Hepatocyte (in vitro differentiated cells): ENCODE measurements around the gene CEP68. TPM values are rescaled to one million over a fixed set of nuclear protein-coding genes. Genes with fewer than 3 reads are reported as not detected.

ENCODE experiments used
- DNase-seq: peaks from one replicate; pipeline ENCODE4 v3.0.0-alpha.2; 2016; ENCODE audit warnings: low spot score
- H2AFZ ChIP-seq: fragments of 200-600 bp; sonication (generic); 2 replicates; pipeline ENCODE4 v1.6.0; 2016; ENCODE audit warnings: antibody characterized with exemption, mild to moderate bottlenecking
- H3K27ac ChIP-seq: fragments of 200-600 bp; sonication (generic); 2 replicates; pipeline ENCODE4 v1.5.1; 2016; ENCODE audit warnings: mild to moderate bottlenecking
- H3K27me3 ChIP-seq: fragments of 200-600 bp; sonication (generic); 2 replicates; pipeline ENCODE4 v1.6.1; 2016
- H3K36me3 ChIP-seq: fragments of 200-600 bp; sonication (generic); replicated peaks from 2 replicates; pipeline ENCODE4 v1.5.1; 2016; ENCODE audit warnings: low read depth; ENCODE audit not compliant: insufficient read depth
- H3K4me1 ChIP-seq: fragments of 200-600 bp; sonication (generic); 2 replicates; pipeline ENCODE4 v1.5.1; 2016; ENCODE audit warnings: mild to moderate bottlenecking, moderate library complexity; ENCODE audit not compliant: insufficient read depth
- H3K4me2 ChIP-seq: fragments of 200-600 bp; sonication (generic); 2 replicates; pipeline ENCODE4 v1.6.0; 2016
- H3K4me3 ChIP-seq: fragments of 200-600 bp; sonication (generic); 2 replicates; pipeline ENCODE4 v1.5.1; 2016; ENCODE audit warnings: mild to moderate bottlenecking
- H3K79me2 ChIP-seq: fragments of 200-600 bp; sonication (generic); 2 replicates; pipeline ENCODE4 v1.6.0; 2017; ENCODE audit warnings: mild to moderate bottlenecking
- H3K9me2 ChIP-seq: fragments of 200-600 bp; sonication (generic); replicated peaks from 2 replicates; pipeline ENCODE4 v1.6.0; 2017; ENCODE audit warnings: mild to moderate bottlenecking; ENCODE audit not compliant: insufficient read depth
- H3K9me3 ChIP-seq: fragments of 200-600 bp; sonication (generic); 2 replicates; pipeline ENCODE4 v1.5.1; 2016; ENCODE audit warnings: low read depth, mild to moderate bottlenecking
- H4K20me1 ChIP-seq: fragments of 200-600 bp; sonication (generic); 2 replicates; pipeline ENCODE4 v1.6.0; 2016; ENCODE audit warnings: mild to moderate bottlenecking; ENCODE audit not compliant: insufficient read depth, poor library complexity, severe bottlenecking
- EZH2 ChIP-seq: fragments of 200-600 bp; sonication (generic); IDR thresholded peaks from 2 replicates; pipeline ENCODE4 v1.6.1; 2016; ENCODE audit warnings: antibody characterized with exemption, mild to moderate bottlenecking, borderline replicate concordance
- EZH2phosphoT487 ChIP-seq: fragments of 200-600 bp; sonication (generic); IDR thresholded peaks from one replicate; pipeline ENCODE4 v1.6.1; 2018; ENCODE audit warnings: antibody characterized with exemption, mild to moderate bottlenecking, low read depth, moderate library complexity; ENCODE audit not compliant: unreplicated experiment, severe bottlenecking
- WGBS: methylation state at CpG from one replicate; pipeline ENCODE4 v1.1.6; 2016; ENCODE audit warnings: low lambda C conversion rate; ENCODE audit errors: missing lambda C conversion rate; 5-methylcytosine and 5-hydroxymethylcytosine counted together
- polyA plus RNA-seq: library from polyadenylated mRNA; unstranded; fragments of >200 nt; fragmentation: Nextera tagmentation; extraction: Ambion mirVana; gene quantifications from 2 replicates; pipeline ENCODE4 v1.2.1, GENCODE V29; 2016
- total RNA-seq: library from RNA; depleted of rRNA; stranded (reverse); fragments of >200 nt; gene quantifications from 2 replicates; pipeline ENCODE4 v1.2.3, GENCODE V29; 2014
- TF ChIP-seq, protein P1 (sequence below): fragments of 200-600 bp; sonication (generic); IDR thresholded peaks from 2 replicates; pipeline ENCODE4 v1.5.1; 2016; ENCODE audit warnings: antibody characterized with exemption, mild to moderate bottlenecking; ENCODE audit not compliant: poor library complexity

The CEP68 gene
- total and polyA plus RNA-seq, 2 experiments from 2014 or later = 8.2 to 9.4 TPM

DNA sequence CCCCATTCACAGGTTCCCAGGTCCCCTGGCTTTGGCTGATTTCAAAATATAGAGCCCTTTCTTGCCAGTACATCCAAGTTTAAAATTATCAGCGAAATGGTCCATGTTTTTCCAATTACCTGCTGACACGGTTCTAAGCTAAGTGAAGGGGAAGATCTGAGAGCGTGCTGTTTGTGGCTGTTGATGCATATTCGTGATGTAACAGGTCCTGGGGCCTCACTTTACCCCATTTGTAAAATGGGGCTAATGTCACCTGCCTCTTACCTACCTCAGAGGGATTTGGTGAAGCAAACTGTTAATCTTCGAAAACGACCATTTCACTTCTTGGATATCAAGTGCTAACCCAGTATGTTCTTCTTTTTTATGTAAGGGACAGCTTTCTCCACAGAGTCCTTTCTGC is 34.0 kb upstream of the CEP68 start:
- TF ChIP-seq, protein P1, sequence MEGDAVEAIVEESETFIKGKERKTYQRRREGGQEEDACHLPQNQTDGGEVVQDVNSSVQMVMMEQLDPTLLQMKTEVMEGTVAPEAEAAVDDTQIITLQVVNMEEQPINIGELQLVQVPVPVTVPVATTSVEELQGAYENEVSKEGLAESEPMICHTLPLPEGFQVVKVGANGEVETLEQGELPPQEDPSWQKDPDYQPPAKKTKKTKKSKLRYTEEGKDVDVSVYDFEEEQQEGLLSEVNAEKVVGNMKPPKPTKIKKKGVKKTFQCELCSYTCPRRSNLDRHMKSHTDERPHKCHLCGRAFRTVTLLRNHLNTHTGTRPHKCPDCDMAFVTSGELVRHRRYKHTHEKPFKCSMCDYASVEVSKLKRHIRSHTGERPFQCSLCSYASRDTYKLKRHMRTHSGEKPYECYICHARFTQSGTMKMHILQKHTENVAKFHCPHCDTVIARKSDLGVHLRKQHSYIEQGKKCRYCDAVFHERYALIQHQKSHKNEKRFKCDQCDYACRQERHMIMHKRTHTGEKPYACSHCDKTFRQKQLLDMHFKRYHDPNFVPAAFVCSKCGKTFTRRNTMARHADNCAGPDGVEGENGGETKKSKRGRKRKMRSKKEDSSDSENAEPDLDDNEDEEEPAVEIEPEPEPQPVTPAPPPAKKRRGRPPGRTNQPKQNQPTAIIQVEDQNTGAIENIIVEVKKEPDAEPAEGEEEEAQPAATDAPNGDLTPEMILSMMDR = no peak
- TF ChIP-seq EZH2 (no peak), EZH2phosphoT487 (no peak)
- no peak overlapping the region for H3K27ac ChIP-seq
- no peak overlapping the region for H3K4me2 ChIP-seq
- no peak overlapping the region for H2AFZ ChIP-seq
- H3K4me1 ChIP-seq = peaks cover 10% of the 10 kb centered on the region
- no peaks in the 10 kb centered on the region for H3K36me3 ChIP-seq
- H3K79me2 ChIP-seq = no peaks in the 10 kb centered on the region
- no peak overlapping the region for H3K4me3 ChIP-seq
- no peaks in the 10 kb centered on the region for H4K20me1 ChIP-seq
- H3K9me3 ChIP-seq = no peaks in the 10 kb centered on the region
- no peak for DNase-seq
- H3K9me2 ChIP-seq = no peaks in the 10 kb centered on the region
- WGBS = 90% methylated on average over 6 of the region's 6 CpGs
- no peaks in the 10 kb centered on the region for H3K27me3 ChIP-seq

DNA sequence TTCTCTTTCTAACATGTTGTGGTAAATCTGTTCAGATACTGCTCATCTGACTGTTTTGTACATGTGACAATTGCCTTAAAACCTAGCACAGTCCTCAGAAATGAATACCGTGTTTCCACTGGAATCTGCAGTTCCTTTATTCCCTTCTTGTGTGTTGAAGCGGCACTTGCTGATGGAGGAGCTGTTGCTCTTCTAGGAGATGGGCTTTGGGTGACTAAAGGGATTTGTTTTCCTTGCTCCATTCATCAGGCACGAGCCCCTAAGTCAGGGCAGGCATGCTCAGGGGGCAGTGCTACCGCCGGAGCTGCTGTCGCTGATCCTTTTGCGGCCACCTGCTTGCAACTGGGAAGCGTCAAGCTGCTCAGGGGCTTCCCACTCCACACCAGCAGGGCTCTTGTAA is 32.5 kb upstream of the CEP68 start:
- Histone ChIP-seq H3K27me3 (no peaks in the 10 kb centered on the region), H3K79me2 (no peaks in the 10 kb centered on the region), H3K9me2 (no peaks in the 10 kb centered on the region), H3K4me2 (no peak overlapping the region), H3K36me3 (no peaks in the 10 kb centered on the region), H3K4me3 (no peak overlapping the region), H3K4me1 (peaks cover 10% of the 10 kb centered on the region), H2AFZ (no peak overlapping the region), H3K9me3 (no peaks in the 10 kb centered on the region), H3K27ac (no peak overlapping the region), H4K20me1 (no peaks in the 10 kb centered on the region)
- WGBS = 85% methylated on average over 8 of the region's 8 CpGs
- TF ChIP-seq EZH2 = no peak
- TF ChIP-seq, protein P1 = no peak
- TF ChIP-seq EZH2phosphoT487 = no peak
- no peak for DNase-seq

DNA sequence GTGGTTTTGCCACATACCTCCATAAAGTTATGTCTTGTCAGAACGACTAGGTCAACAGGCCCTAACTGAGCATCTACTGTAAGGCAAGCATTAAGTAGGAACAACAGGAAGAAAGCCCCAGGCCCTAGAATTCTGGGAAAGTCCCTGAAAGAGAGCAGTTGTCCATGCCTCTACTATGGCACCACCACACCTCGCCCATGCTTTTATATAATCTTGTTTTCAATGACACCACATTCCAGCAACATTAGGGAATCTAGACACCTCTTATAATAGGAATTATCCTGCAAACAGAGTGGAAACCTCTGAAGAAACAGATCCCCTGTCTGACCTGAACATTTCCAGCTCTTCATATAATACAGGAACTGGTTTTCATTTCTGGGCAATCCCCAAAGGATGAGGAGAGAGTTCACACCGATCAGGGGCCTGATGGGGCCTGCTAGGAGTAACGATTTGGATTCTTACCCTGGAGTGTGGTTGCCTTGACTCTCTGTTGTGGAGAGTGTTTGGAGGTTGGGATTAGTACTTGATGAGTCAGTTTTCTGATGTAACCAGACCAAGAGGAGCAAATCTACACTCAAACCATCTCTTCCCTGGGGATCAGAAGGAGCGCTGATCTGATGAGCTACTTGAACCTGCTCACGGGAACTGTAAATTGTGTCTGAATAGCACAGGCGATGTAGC is 31.9 kb upstream of the CEP68 start:
- H4K20me1 ChIP-seq = no peaks in the 10 kb centered on the region
- no peaks in the 10 kb centered on the region for H3K27me3 ChIP-seq
- H3K4me3 ChIP-seq = no peak overlapping the region
- peaks cover 10% of the 10 kb centered on the region for H3K4me1 ChIP-seq
- H3K9me3 ChIP-seq = no peaks in the 10 kb centered on the region
- WGBS = 83% methylated on average over 7 of the region's 7 CpGs
- H3K4me2 ChIP-seq = no peak overlapping the region
- no peaks in the 10 kb centered on the region for H3K9me2 ChIP-seq
- no peak overlapping the region for H2AFZ ChIP-seq
- DNase-seq = no peak
- H3K36me3 ChIP-seq = no peaks in the 10 kb centered on the region
- TF ChIP-seq, protein P1 = no peak
- TF ChIP-seq EZH2phosphoT487 = no peak
- no peak for TF ChIP-seq EZH2
- no peaks in the 10 kb centered on the region for H3K79me2 ChIP-seq
- H3K27ac ChIP-seq = no peak overlapping the region
